Epithelial cell of esophagus (primary cell): ENCODE data around the gene BRCA2.
"Not testable (repeated sequence)": the region's sequence is repeated elsewhere in the genome, so short reads cannot be mapped to it uniquely, and the experiment has no call there.

Experiments used
- DNase-seq: peaks from one replicate; pipeline ENCODE4 v3.0.0; 2010; ENCODE audit warnings: low read depth
- H3K4me3 ChIP-seq: 2 replicates; pipeline ENCODE4 v1.5.1; 2011; ENCODE audit warnings: mild to moderate bottlenecking, low read length, control low read depth
- CTCF ChIP-seq: IDR thresholded peaks from 2 replicates; pipeline ENCODE4 v1.5.1; 2011; ENCODE audit warnings: low read depth, mild to moderate bottlenecking, low read length, control low read depth, inconsistent platforms; ENCODE audit not compliant: insufficient read depth; ENCODE audit errors: missing control alignments

Gene BRCA2

GRCh38 chr13:32354040-32354439, 38.7 kb downstream of the BRCA2 start:
- DNase-seq: no peak
- H3K4me3 ChIP-seq: no peak overlapping the region
- no peak for TF ChIP-seq CTCF

GRCh38 chr13:32355935-32356334, 40.6 kb downstream of the BRCA2 start:
- not testable (repeated sequence) for H3K4me3 ChIP-seq, DNase-seq

- no peak overlapping the region for H3K4me3 ChIP-seq
- no peak for TF ChIP-seq CTCF
- DNase-seq: no peak
Observed at GRCh38 chr13:32362574-32362973, 47.3 kb downstream of the BRCA2 start.

- TF ChIP-seq CTCF: no peak
- DNase-seq: no peak
- no peak overlapping the region for H3K4me3 ChIP-seq
Observed at GRCh38 chr13:32370805-32371204, 55.5 kb downstream of the BRCA2 start.

GRCh38 chr13:32376642-32377415, 61.5 kb downstream of the BRCA2 start:
- no peak for TF ChIP-seq CTCF
- DNase-seq: no peak
- H3K4me3 ChIP-seq: no peak overlapping the region

GRCh38 chr13:32378012-32378411, 62.7 kb downstream of the BRCA2 start:
- DNase-seq: no peak
- H3K4me3 ChIP-seq: no peak overlapping the region
- TF ChIP-seq CTCF: no peak

- TF ChIP-seq CTCF: peak; percentile 76
- H3K4me3 ChIP-seq: no peak overlapping the region
- DNase-seq: peak; percentile 48
Observed at GRCh38 chr13:32381539-32381938, 66.2 kb downstream of the BRCA2 start.
